Measurements from ENCODE around the gene PAX5.

- no peak for TF ChIP-seq CTCF (IDR thresholded peaks at IDR 0.05)
- TF ChIP-seq POLR2A (IDR thresholded peaks at IDR 0.05): no peak
Measured at GRCh38 chr9:36924757-36925432, 109.2 kb downstream of the PAX5 start.
